HL-60 (cell line): ENCODE results near the gene SDK1.

Experiments
- GABPA ChIP-seq: IDR thresholded peaks from 2 replicates; pipeline ENCODE4 v1.6.1; 2012; ENCODE audit warnings: low read depth
- SPI1 ChIP-seq: IDR thresholded peaks from 2 replicates; pipeline ENCODE4 v1.6.1; 2012; ENCODE audit warnings: low read depth, mild to moderate bottlenecking, borderline replicate concordance
- TF ChIP-seq, protein P1 (sequence below): IDR thresholded peaks from one replicate; pipeline ENCODE4 v1.5.1; 2011; ENCODE audit warnings: low read length, control low read depth, inconsistent platforms; ENCODE audit not compliant: insufficient read depth

DNA sequence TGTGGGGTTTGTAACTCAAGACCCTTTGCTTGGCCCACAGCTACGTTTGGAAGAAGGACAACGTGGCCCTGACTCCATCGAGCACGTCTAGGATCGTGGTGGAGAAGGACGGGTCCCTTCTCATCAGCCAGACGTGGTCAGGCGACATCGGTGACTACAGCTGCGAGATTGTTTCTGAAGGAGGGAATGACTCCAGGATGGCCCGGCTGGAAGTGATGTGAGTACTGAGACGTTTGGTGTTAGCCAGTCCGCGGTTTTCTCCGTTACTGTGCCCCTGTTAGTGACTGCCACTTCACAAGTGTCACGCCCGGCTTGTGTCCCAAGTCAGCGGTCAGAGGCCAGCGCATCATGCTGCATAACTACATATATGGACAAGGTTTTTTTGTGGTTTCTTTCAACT is 673.3 kb downstream of the SDK1 start:
- TF ChIP-seq, protein P1, sequence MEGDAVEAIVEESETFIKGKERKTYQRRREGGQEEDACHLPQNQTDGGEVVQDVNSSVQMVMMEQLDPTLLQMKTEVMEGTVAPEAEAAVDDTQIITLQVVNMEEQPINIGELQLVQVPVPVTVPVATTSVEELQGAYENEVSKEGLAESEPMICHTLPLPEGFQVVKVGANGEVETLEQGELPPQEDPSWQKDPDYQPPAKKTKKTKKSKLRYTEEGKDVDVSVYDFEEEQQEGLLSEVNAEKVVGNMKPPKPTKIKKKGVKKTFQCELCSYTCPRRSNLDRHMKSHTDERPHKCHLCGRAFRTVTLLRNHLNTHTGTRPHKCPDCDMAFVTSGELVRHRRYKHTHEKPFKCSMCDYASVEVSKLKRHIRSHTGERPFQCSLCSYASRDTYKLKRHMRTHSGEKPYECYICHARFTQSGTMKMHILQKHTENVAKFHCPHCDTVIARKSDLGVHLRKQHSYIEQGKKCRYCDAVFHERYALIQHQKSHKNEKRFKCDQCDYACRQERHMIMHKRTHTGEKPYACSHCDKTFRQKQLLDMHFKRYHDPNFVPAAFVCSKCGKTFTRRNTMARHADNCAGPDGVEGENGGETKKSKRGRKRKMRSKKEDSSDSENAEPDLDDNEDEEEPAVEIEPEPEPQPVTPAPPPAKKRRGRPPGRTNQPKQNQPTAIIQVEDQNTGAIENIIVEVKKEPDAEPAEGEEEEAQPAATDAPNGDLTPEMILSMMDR: no peak
- TF ChIP-seq SPI1 (no peak), GABPA (no peak)
